GM21367 (cell line): Measurements from ENCODE around the gene CYLD.

Experiments used
- ATAC-seq: cut with Tn5 transposase; IDR thresholded peaks from one replicate; pipeline ENCODE4 v1.9.1; 2021; ENCODE audit not compliant: unreplicated experiment

Gene CYLD

GRCh38 chr16:50814541-50814940 lies 72.7 kb downstream of the CYLD start:
- no peak for ATAC-seq

GRCh38 chr16:50815382-50815781 lies 73.5 kb downstream of the CYLD start:
- ATAC-seq: no peak

GRCh38 chr16:50816901-50817555 lies 75.1 kb downstream of the CYLD start:
- no peak for ATAC-seq

- no peak for ATAC-seq
These were observed 76.5 kb downstream of the CYLD start for GRCh38 chr16:50818380-50818779.

- no peak for ATAC-seq
These were observed 77.8 kb downstream of the CYLD start for GRCh38 chr16:50819706-50820105.

GRCh38 chr16:50820225-50820624 lies 78.3 kb downstream of the CYLD start:
- no peak for ATAC-seq

GRCh38 chr16:50821586-50821985 lies 79.7 kb downstream of the CYLD start:
- no peak for ATAC-seq

- ATAC-seq: no peak
These were observed 80.8 kb downstream of the CYLD start for GRCh38 chr16:50822671-50823070.

- no peak for ATAC-seq
These were observed 85.0 kb downstream of the CYLD start for GRCh38 chr16:50826797-50827316.

GRCh38 chr16:50828164-50828702 lies 86.3 kb downstream of the CYLD start:
- no peak for ATAC-seq

GRCh38 chr16:50830698-50831097 lies 88.8 kb downstream of the CYLD start:
- ATAC-seq: no peak

- no peak for ATAC-seq
These were observed 89.9 kb downstream of the CYLD start for GRCh38 chr16:50831751-50832150.

GRCh38 chr16:50833929-50834328 lies 92.0 kb downstream of the CYLD start:
- ATAC-seq: no peak

- ATAC-seq: no peak
These were observed 92.8 kb downstream of the CYLD start for GRCh38 chr16:50834701-50835100.

GRCh38 chr16:50835358-50836060 lies 93.6 kb downstream of the CYLD start:
- ATAC-seq: no peak

- ATAC-seq: no peak
These were observed 94.3 kb downstream of the CYLD start for GRCh38 chr16:50836121-50836621.

GRCh38 chr16:50837324-50837723 lies 95.4 kb downstream of the CYLD start:
- ATAC-seq: no peak

- ATAC-seq: no peak
These were observed 96.3 kb downstream of the CYLD start for GRCh38 chr16:50838165-50838564.

GRCh38 chr16:50838885-50839284 lies 97.0 kb downstream of the CYLD start:
- ATAC-seq: no peak

- ATAC-seq: no peak
These were observed 97.5 kb downstream of the CYLD start for GRCh38 chr16:50839356-50839755.

- no peak for ATAC-seq
These were observed 98.2 kb downstream of the CYLD start for GRCh38 chr16:50839920-50840729.
